GM12873 (cell line): ENCODE data around the gene UNC5C.

Experiments used
- TF ChIP-seq, protein P1 (sequence below): IDR thresholded peaks from 2 replicates; pipeline ENCODE4 v1.5.1; 2012; ENCODE audit warnings: low read depth, mild to moderate bottlenecking, moderate library complexity, low read length, control low read depth; ENCODE audit not compliant: insufficient read depth; ENCODE audit errors: missing control alignments

The UNC5C gene

DNA sequence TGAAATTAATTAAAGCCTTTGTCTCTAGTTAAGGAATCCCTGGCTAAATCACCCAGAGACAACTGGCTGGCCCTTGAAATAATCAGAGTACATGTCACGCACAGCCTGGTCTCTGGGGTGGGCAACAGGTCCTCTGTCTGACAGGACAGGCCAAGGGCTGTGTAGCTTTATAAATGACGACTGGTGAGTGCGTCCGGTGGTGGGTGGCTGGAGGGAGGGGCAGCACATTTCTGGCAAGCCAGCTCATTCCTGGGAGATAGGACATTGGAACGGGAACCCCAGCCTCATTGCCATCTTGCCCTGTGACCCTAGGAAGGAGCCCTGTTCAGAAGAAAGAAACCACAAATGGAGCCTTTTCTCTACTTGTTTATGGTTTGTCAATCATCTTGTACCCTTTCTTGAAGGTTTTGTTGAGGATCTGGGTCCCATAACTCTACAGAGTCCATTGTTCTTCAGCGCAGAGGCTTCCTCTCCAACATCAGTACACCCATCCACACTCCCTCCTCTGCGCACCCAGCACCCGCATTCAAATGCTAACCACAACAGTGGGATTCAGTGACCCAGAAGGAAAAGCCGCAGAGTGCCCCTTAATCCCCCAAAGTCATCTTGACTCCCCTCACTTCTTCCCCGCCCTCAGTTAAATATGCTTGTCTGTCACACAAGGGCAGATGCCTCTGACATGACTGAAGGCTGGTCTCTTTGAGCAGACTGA lies 368.1 kb downstream of the UNC5C start:
- TF ChIP-seq, protein P1, sequence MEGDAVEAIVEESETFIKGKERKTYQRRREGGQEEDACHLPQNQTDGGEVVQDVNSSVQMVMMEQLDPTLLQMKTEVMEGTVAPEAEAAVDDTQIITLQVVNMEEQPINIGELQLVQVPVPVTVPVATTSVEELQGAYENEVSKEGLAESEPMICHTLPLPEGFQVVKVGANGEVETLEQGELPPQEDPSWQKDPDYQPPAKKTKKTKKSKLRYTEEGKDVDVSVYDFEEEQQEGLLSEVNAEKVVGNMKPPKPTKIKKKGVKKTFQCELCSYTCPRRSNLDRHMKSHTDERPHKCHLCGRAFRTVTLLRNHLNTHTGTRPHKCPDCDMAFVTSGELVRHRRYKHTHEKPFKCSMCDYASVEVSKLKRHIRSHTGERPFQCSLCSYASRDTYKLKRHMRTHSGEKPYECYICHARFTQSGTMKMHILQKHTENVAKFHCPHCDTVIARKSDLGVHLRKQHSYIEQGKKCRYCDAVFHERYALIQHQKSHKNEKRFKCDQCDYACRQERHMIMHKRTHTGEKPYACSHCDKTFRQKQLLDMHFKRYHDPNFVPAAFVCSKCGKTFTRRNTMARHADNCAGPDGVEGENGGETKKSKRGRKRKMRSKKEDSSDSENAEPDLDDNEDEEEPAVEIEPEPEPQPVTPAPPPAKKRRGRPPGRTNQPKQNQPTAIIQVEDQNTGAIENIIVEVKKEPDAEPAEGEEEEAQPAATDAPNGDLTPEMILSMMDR = no peak

DNA sequence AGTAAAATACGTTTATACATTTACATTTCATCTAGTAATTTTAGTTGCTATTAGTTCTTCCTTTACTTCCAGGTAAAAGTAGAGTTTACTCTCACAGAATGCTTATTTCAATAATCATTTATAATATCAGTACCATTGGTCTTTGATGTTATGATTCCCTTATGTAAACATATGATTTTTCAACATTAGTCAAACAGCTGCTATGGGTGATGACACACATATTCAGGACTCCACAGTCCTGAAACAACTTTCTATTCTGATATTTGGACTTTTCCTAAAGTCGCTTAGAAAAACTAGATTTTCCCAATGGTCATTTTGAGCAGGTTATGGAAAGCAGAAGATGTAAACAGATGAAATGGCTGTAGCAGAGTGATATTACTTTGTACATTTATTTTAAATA lies 369.8 kb downstream of the UNC5C start:
- TF ChIP-seq, protein P1 = no peak

DNA sequence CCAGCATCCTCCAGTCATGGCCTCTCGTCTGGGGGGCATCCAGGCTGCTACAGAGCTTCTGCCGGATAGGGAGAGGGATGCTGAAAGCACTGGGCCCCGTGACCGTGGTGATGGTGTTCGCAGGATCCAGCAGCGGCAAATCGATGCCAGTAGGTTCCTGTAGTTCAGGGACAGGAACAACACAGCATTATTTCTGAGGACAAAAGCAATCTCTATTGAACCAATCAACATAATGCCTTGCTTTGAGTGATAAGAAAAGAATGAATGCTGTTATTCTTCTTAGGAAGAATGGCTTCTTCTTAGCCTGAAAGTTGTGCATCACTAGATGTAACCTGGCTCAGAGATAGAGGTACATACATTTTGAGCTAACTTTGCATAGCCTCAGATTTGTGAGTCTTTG lies 378.6 kb downstream of the UNC5C start:
- TF ChIP-seq, protein P1 = no peak

DNA sequence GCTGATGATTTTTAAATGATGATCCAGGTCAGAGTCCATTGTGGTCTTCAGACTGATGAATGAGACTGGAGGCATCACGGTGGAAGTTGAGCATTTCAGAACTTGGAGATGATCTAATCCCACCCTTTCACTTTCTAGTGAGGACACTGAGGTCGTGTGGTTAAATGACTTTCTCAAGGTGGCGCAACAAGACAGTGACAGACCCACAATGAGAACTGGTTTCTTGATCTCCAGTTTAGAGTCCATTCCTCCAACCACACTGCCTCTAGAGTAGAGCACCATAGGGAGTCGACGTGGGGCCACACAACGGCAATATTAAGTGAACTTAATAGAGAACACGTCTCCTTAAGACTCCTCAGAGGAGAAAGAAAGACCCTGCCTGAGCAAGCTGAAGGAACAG lies 381.0 kb downstream of the UNC5C start:
- TF ChIP-seq, protein P1 = no peak

DNA sequence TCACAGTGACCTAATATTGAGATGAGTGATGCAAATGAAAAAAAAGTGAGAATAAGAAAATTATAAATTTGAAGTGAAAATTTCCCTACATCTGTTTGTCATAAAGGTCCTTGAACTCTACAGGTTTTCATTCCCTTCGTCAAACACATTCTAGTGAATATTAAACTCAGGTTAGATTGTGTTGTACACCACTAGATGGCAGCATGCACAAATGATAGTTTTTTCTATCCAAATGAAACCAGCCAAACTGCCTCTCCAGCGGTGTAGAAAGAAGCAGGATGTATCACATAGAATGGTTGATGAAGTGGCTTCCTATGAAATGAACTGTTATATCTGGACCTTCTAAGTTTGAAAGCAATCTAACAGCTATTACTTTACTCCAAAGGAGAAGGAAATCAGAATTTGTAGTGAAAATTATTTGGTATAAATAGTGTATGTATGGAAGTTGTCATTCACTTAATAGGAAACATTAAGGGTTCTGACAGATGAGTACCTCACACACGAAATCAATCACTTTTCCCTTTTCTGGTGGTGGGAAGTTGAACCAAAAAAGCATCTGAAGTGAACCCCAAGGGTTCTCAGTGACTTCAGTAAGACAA lies 382.7 kb downstream of the UNC5C start:
- TF ChIP-seq, protein P1 = peak; percentile 57

DNA sequence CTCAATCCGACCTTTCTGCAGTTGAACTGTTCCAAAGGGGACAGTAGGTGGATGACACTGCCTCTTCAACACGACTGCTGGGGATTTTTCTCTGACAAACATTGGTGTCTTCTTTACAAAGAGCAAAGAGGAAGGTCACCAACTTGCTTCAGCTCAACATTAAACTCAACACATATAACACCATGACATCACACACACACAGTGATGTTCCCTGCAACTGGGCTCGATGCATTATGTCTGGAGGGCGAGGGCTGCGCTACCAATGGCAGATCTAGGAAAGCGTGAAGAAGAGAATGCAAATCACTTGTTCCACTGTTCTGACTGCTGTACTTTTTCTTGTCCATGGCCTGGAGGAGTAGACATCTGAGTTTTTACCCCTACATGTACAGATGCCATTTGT lies 385.9 kb downstream of the UNC5C start:
- TF ChIP-seq, protein P1 = no peak

DNA sequence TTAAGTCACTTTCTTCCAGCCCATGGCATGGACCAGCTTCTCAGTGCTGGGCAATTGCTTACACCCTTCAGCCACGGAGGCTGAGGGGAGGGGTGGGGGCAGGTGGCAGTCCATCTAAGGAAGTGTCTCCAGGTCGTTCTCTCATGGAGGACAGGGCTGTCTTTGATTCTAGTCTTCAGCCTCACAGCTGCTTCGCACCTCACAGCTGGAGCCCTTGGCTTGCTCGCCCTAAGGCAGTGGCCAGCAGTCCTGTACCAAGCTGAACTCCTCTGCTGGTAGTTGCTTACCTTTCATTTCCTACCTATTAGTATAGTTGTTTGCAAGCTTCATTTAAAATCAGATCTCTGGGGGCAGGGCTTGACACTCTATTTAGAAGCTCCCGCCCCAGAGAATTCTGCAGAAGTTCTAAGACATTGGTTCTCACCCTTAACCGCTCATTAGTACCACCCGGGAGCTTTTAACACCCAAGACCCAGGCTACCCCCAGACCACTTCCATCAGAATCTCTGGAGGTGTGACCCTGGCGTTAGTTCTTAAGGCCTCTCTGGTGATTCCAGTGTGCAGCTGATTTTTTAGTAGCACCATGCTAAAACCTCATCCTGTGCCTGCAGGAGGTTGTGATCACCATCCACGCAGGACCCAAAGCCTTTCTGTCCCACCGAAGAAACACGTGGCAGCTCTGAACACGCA lies 386.8 kb downstream of the UNC5C start:
- TF ChIP-seq, protein P1 = no peak
